ENCODE data around the gene ABO. TPM values are rescaled to one million over a fixed set of nuclear protein-coding genes. Genes with fewer than 3 reads are reported as not detected.

The ABO gene
- total RNA-seq, 1 experiment from 2014 or later: 0.96 TPM

DNA sequence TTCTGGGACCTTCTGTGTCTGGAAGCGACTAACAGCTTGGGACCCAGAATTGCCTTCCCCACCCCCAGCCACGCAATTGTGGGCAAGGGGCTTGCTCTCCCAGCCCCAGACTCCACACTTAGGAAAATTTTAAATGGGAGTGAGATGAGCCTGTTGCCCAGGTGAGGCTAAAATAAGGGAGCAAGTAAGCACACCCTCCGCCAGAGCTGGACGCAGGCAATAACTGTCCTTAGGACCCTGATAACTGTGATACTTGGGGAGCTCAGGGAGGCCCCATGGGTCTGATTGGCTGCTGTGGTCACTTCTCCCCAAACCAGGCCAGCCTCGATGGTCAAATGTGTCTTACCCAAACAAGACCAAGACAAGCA lies 13.3 kb downstream of the ABO start:
- H3K4me2 ChIP-seq: no peak overlapping the region
- no TSS peak for BruUV-seq (replicated peaks)
- POLR2A ChIA-PET (ENCODE audit: unreplicated experiment): interaction anchor here (0.5 kb wide), 1 partner anchor 127 kb away, joined by 3 read pairs; no protein-coding TSS in a partner anchor
- no peaks in the 10 kb centered on the region for H3K36me3 ChIP-seq (ENCODE audit: low read depth)
- no peaks in the 10 kb centered on the region for H4K20me1 ChIP-seq (ENCODE audit: insufficient read depth)
- H3K4me1 ChIP-seq (replicated peaks; ENCODE audit: insufficient read depth): no peaks in the 10 kb centered on the region
- no peaks in the 10 kb centered on the region for H3K9me2 ChIP-seq (ENCODE audit: insufficient read depth)
- DNase-seq: no peak
- no peaks in the 10 kb centered on the region for H3K79me2 ChIP-seq (ENCODE audit: low read depth)
- TF ChIP-seq EZH2 (IDR thresholded peaks at IDR 0.05; ENCODE audit: low read depth): no peak
- TF ChIP-seq, protein P1, sequence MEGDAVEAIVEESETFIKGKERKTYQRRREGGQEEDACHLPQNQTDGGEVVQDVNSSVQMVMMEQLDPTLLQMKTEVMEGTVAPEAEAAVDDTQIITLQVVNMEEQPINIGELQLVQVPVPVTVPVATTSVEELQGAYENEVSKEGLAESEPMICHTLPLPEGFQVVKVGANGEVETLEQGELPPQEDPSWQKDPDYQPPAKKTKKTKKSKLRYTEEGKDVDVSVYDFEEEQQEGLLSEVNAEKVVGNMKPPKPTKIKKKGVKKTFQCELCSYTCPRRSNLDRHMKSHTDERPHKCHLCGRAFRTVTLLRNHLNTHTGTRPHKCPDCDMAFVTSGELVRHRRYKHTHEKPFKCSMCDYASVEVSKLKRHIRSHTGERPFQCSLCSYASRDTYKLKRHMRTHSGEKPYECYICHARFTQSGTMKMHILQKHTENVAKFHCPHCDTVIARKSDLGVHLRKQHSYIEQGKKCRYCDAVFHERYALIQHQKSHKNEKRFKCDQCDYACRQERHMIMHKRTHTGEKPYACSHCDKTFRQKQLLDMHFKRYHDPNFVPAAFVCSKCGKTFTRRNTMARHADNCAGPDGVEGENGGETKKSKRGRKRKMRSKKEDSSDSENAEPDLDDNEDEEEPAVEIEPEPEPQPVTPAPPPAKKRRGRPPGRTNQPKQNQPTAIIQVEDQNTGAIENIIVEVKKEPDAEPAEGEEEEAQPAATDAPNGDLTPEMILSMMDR (conservative IDR thresholded peaks at IDR 0.05): no peak
- intact Hi-C loops (cut with micrococcal nuclease; ENCODE audit: unreplicated experiment): no loop called here
- no peak overlapping the region for H2AFZ ChIP-seq
- H3K27ac ChIP-seq: no peak overlapping the region
- peaks cover 7% of the 10 kb centered on the region; the same call in 1 of the 2 replicates for H3K27me3 ChIP-seq (ENCODE audit: insufficient read depth, low read depth)
- no peaks in the 10 kb centered on the region for H3F3A ChIP-seq (ENCODE audit: insufficient read depth, low read depth)
- H3K4me3 ChIP-seq: no peak overlapping the region
- no peaks in the 10 kb centered on the region for H3K9me3 ChIP-seq (ENCODE audit: insufficient read depth, low read depth)
- CTCF ChIA-PET: no interaction called here

DNA sequence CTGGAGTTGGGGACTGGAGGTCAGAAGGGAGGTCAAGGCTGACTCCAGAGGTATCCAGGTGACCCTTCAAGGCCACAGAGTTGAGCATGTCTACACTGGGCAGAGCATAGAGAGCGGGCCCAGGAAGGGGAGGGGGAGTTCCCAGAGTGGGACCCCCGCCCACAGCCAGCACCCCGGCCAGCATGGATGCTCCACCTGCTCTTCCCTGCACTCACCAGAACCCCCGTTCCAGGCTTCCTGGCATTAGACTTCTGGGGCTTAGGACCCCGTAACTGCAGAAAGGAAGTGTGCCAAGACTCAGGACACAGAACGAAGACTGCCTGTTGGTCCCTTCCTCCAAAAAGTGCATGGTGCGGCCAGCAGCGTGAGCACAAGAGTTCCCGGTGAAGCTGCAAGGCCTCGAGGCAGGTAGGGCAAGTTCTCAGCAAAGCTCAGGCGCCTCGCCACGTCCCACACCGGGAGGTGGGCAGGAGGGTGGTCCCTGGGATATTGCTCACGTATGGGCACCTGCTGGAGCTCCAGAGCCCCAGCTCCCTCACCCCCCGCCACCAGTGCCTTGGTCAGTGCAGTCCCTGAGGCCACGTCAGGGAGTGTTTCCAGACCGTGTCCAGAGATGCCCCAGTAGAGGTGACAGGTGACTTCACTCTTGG lies 13.8 kb downstream of the ABO start:
- Histone ChIP-seq H3K4me3 (no peak overlapping the region), H3K27ac (no peak overlapping the region), H3K9me2 (ENCODE audit: insufficient read depth) (no peaks in the 10 kb centered on the region), H4K20me1 (ENCODE audit: insufficient read depth) (no peaks in the 10 kb centered on the region), H2AFZ (no peak overlapping the region), H3K4me1 (replicated peaks; ENCODE audit: insufficient read depth) (no peaks in the 10 kb centered on the region), H3K36me3 (ENCODE audit: low read depth) (no peaks in the 10 kb centered on the region), H3F3A (ENCODE audit: insufficient read depth, low read depth) (no peaks in the 10 kb centered on the region), H3K4me2 (no peak overlapping the region), H3K27me3 (ENCODE audit: insufficient read depth, low read depth) (peaks cover 7% of the 10 kb centered on the region; the same call in 1 of the 2 replicates), H3K9me3 (ENCODE audit: insufficient read depth, low read depth) (no peaks in the 10 kb centered on the region), H3K79me2 (ENCODE audit: low read depth) (no peaks in the 10 kb centered on the region)
- ChIA-PET POLR2A (ENCODE audit: unreplicated experiment) (interaction anchor here (0.5 kb wide), 1 partner anchor 126 kb away, joined by 3 read pairs; no protein-coding TSS in a partner anchor), CTCF (no interaction called here)
- TF ChIP-seq, protein P1 (conservative IDR thresholded peaks at IDR 0.05): no peak
- no peak for TF ChIP-seq EZH2 (IDR thresholded peaks at IDR 0.05; ENCODE audit: low read depth)
- intact Hi-C loops (cut with micrococcal nuclease; ENCODE audit: unreplicated experiment): no loop called here
- DNase-seq: no peak
- BruUV-seq (replicated peaks): no TSS peak

DNA sequence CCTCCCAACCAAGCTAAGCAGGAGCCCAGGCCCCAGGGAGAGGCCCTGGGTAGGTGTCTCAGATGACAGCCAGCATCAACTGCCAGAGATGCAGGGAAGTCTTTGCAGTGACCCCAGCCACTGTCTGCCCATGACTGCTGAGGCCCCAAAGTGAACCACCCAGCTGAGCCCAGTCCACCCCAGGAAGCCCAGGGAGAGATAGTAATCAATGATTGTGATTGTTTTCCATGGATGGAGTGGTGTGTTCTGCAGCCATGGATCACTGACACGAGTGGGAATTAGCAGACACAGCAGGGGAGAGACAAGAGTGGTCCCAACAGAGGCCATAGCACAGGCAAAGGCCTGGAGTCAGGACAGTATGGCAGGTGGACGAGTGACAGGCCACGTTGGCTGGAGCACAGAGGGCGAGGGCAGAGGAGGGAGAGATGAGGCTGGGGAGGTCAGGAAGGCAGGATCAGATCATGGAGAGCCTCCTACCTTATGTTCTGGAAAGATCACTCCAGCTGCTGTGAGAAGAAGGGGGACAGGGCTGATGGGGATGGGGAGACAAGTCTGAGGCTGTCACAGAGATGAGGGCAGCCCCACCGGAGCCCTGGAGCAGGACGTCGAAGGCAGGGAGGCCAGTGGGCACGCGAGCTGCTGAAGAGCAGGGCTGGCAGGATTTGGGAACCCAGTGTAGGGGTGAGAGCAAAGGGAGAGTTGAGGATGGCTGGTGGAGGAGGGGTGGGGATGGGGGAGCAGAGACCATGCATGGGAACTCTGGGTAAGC lies 14.5 kb downstream of the ABO start:
- Histone ChIP-seq H3K36me3 (ENCODE audit: low read depth) (no peaks in the 10 kb centered on the region), H3K4me3 (no peak overlapping the region), H3K4me1 (replicated peaks; ENCODE audit: insufficient read depth) (no peaks in the 10 kb centered on the region), H3K27me3 (ENCODE audit: insufficient read depth, low read depth) (peaks cover 7% of the 10 kb centered on the region; the same call in 1 of the 2 replicates), H2AFZ (no peak overlapping the region), H3K9me2 (ENCODE audit: insufficient read depth) (no peaks in the 10 kb centered on the region), H3K9me3 (ENCODE audit: insufficient read depth, low read depth) (no peaks in the 10 kb centered on the region), H3K79me2 (ENCODE audit: low read depth) (no peaks in the 10 kb centered on the region), H3K4me2 (no peak overlapping the region), H3K27ac (no peak overlapping the region), H3F3A (ENCODE audit: insufficient read depth, low read depth) (no peaks in the 10 kb centered on the region), H4K20me1 (ENCODE audit: insufficient read depth) (no peaks in the 10 kb centered on the region)
- intact Hi-C loops (cut with micrococcal nuclease; ENCODE audit: unreplicated experiment): no loop called here
- no peak for DNase-seq
- ChIA-PET CTCF (no interaction called here), POLR2A (ENCODE audit: unreplicated experiment) (no interaction called here)
- no peak for TF ChIP-seq EZH2 (IDR thresholded peaks at IDR 0.05; ENCODE audit: low read depth)
- TF ChIP-seq, protein P1 (conservative IDR thresholded peaks at IDR 0.05): no peak
- BruUV-seq (replicated peaks): no TSS peak
